DMS 273 treated with DMSO at 0.1 percent for 48 hours (cell line): ENCODE measurements around the gene PPP1R1C.

Experiments
- DNase-seq: peaks from one replicate; lab custom pipeline; 2025; lab: John Stamatoyannopoulos, UW

The PPP1R1C gene

GRCh38 chr2:182064019-182064778 is 78.5 kb downstream of the PPP1R1C start:
- no peak for DNase-seq

- no peak for DNase-seq
Observed at GRCh38 chr2:182066400-182067087, 80.9 kb downstream of the PPP1R1C start.

- no peak for DNase-seq
Observed at GRCh38 chr2:182067393-182067792, 81.7 kb downstream of the PPP1R1C start.

- no peak for DNase-seq
Observed at GRCh38 chr2:182068811-182069210, 83.2 kb downstream of the PPP1R1C start.

GRCh38 chr2:182069416-182069815 is 83.8 kb downstream of the PPP1R1C start:
- no peak for DNase-seq

- DNase-seq, result no peak
Observed at GRCh38 chr2:182069908-182070307, 84.3 kb downstream of the PPP1R1C start.

GRCh38 chr2:182070736-182071135 is 85.1 kb downstream of the PPP1R1C start:
- DNase-seq, result no peak

- no peak for DNase-seq
Observed at GRCh38 chr2:182072861-182073260, 87.2 kb downstream of the PPP1R1C start.

- DNase-seq, result no peak
Observed at GRCh38 chr2:182073613-182074012, 88.0 kb downstream of the PPP1R1C start.

- DNase-seq, result no peak
Observed at GRCh38 chr2:182077023-182077422, 91.4 kb downstream of the PPP1R1C start.

- DNase-seq, result peak; percentile 41
Observed at GRCh38 chr2:182077448-182078142, 91.9 kb downstream of the PPP1R1C start.

- DNase-seq, result no peak
Observed at GRCh38 chr2:182078988-182079602, 93.4 kb downstream of the PPP1R1C start.

GRCh38 chr2:182080493-182080892 is 94.8 kb downstream of the PPP1R1C start:
- no peak for DNase-seq

- no peak for DNase-seq
Observed at GRCh38 chr2:182081602-182082260, 96.1 kb downstream of the PPP1R1C start.

GRCh38 chr2:182088681-182089320 is 103.1 kb downstream of the PPP1R1C start:
- no peak for DNase-seq

- DNase-seq, result no peak
Observed at GRCh38 chr2:182090486-182090885, 104.8 kb downstream of the PPP1R1C start.

- DNase-seq, result no peak
Observed at GRCh38 chr2:182097571-182098164, 112.0 kb downstream of the PPP1R1C start.

- no peak for DNase-seq
Observed at GRCh38 chr2:182098648-182099047, 113.0 kb downstream of the PPP1R1C start.

- DNase-seq, result no peak
Observed at GRCh38 chr2:182101263-182101662, 115.6 kb downstream of the PPP1R1C start.

- no peak for DNase-seq
Observed at GRCh38 chr2:182103526-182103925, 117.9 kb downstream of the PPP1R1C start.

GRCh38 chr2:182110347-182110746 is 124.7 kb downstream of the PPP1R1C start:
- DNase-seq, result no peak
